ENCODE measurements around the gene DRGX.

The DRGX gene

GRCh38 chr10:49338604-49339003 lies 57.3 kb downstream of the DRGX start:
- no peak for DNase-seq (ENCODE audit: low read depth in 2 of 2)

- no peak for DNase-seq (ENCODE audit: low read depth in 2 of 2)
These were observed 60.4 kb downstream of the DRGX start for GRCh38 chr10:49335364-49335972.

- no peak for DNase-seq (ENCODE audit: low read depth in 2 of 2)
These were observed 60.9 kb downstream of the DRGX start for GRCh38 chr10:49334964-49335363.

DNA sequence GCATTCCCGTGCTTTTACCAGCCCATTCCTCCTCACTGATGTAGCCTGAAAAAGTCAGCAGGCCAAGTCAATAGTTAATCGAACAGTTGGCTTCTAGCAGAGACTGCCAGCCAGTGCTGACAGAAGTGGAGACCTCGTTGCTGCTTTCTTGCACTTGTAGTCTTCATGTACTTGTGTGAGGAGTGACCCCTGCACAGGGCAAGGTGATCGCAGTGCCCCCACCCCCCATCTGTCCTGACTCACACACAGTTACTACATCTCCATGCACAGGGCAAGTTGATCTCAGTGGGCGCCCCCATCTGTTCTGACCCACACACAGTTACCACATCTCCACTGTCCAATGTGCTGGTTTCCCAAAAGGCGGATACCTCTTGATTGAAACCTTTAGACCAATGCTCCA lies 62.7 kb downstream of the DRGX start:
- no peak for DNase-seq (ENCODE audit: low read depth in 2 of 2)

- DNase-seq (ENCODE audit: low read depth in 2 of 2) = no peak
These were observed 63.1 kb downstream of the DRGX start for GRCh38 chr10:49332768-49333167.

- DNase-seq (ENCODE audit: low read depth in 2 of 2) = no peak
These were observed 63.6 kb downstream of the DRGX start for GRCh38 chr10:49332333-49332732.

GRCh38 chr10:49331431-49331830 lies 64.5 kb downstream of the DRGX start:
- DNase-seq (ENCODE audit: low read depth in 2 of 2) = no peak

- no peak for DNase-seq (ENCODE audit: low read depth in 2 of 2)
These were observed 65.7 kb downstream of the DRGX start for GRCh38 chr10:49330127-49330665.

GRCh38 chr10:49329146-49329505 lies 66.8 kb downstream of the DRGX start:
- DNase-seq (ENCODE audit: low read depth in 2 of 2) = no peak

DNA sequence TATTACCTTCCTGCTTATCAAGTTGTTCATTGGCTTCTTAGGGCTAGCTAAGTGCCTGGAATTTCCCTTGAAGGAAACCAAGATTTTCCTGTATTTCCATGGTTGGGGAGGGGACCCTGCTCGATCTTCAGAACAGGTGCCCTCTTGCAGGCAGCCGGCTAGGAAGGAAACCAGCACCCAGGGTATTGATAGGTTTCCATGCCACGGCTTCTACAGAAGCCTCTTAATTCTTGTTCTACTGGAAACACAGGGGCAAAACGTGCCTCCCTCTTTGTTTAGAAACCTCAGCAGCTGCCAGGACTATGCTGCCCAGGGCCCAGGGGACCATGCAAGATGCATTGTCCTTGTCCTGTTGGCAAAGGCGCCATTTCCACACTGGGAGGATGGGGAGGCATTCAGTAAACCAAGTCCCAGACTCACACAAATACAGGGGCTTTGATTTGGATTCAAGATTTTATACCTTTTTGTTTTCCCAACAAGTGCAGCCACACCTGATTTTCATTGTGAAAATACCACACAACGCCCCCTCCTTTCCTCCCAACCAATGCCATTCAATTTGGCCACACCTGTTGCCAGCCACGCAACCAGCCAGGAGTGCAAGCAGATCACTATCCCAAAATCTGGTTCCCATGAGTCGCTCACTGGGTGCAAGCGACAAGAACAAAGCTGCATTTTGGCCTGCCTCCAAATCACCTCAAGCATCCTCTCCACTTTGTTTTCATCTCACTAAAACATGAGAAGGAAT lies 67.3 kb downstream of the DRGX start:
- DNase-seq (ENCODE audit: low read depth in 2 of 2) = no peak

- DNase-seq (ENCODE audit: low read depth in 2 of 2) = no peak
These were observed 68.7 kb downstream of the DRGX start for GRCh38 chr10:49327036-49327813.

GRCh38 chr10:49325916-49326783 lies 69.7 kb downstream of the DRGX start:
- no peak for DNase-seq (ENCODE audit: low read depth in 2 of 2)

DNA sequence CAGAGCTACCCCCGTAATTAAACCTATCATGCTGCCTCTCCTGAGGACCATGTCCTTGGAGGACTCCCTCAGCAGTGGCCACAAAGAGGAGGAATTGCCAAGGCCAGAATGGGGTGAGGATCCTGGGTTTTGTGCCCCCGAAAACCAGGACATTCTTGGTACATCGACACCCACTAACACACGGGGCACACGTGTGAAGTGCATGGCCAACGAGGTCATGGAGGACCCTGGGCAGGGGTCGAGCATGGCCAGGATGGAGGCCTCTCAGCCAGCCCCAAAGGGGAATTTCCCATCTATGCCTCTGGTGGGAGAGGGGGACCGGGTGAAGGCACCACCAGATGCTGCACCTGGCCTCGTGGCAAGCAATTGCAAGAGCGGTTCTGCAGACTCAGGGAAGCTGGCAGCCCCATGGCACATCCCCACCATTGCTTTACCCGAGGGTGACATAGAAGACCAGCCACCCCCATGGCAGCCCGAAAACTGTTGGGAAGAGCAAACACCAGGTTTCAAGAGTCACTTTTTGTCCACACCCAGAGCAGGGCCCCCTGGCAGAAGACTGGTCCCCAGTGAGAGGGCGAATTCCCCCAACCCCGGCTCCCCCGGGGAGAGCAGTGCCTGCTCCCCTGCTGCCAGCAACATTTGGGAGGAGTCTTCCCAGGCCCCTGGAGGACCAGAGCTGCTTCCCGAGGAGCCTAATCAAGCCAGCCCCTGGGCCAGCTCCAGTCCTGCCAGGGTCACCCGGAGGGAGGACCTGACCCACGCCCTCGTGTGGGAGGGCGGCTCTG lies 70.6 kb downstream of the DRGX start:
- DNase-seq (ENCODE audit: low read depth in 2 of 2) = no peak

GRCh38 chr10:49324711-49325110 lies 71.2 kb downstream of the DRGX start:
- no peak for DNase-seq (ENCODE audit: low read depth in 2 of 2)

DNA sequence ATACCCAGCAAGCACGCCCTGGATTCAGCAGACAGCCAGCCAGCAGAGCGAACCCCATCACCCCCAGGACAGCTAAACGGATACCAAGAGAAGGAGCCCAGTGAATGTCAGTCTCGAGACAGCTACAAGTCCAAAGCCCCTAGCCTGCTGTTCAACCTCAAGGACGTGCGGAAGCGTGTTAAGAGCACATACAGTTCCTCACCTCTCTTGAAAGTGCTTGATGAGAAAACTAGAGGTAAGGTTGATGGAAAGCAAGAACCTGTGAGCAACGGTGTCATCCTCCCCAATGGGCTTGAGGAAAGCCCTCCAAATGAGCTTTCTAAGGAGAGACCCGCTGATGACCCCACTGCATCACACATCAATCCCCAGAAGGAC lies 72.0 kb downstream of the DRGX start:
- DNase-seq (ENCODE audit: low read depth in 2 of 2) = no peak

- no peak for DNase-seq (ENCODE audit: low read depth in 2 of 2)
These were observed 72.6 kb downstream of the DRGX start for GRCh38 chr10:49323171-49323895.

DNA sequence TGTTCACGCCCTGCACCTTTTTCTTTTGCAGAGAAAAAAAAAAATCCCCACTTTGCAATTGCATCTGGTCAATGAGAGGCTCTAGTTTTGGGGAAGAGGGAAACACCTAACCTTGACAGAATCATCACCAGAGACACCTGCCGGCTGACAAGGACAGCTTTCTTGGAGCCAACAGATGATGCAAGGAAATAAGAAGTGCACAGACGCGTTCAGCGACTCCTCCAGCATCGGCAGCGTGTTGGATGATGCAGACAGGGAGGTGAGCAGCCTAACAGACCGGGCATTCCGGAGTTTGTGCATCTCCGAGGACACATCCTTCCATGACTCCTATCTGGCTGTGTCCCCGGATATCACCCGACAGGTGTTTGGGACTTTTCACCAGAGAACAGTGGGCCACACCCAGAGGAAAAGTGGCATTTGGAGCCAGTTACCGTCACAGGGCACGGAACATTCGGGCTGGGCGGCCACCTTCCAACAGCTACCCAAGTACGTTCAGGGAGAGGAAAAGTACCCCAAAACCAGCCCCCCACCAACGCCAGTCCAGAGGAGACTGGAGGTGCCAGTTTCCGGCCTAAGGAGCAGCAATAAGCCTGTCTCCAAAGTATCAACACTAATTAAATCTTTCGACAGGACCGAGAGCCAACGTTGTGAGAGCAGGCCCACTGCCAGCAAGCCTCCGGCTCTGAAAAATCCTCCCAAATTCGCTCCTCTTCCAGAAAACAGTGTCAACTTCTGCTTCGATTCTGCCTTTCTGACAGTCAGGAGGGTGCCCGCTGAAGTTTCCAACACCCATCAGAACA lies 73.3 kb downstream of the DRGX start:
- no peak for DNase-seq (ENCODE audit: low read depth in 2 of 2)

- DNase-seq (ENCODE audit: low read depth in 2 of 2) = no peak
These were observed 74.9 kb downstream of the DRGX start for GRCh38 chr10:49321021-49321420.

DNA sequence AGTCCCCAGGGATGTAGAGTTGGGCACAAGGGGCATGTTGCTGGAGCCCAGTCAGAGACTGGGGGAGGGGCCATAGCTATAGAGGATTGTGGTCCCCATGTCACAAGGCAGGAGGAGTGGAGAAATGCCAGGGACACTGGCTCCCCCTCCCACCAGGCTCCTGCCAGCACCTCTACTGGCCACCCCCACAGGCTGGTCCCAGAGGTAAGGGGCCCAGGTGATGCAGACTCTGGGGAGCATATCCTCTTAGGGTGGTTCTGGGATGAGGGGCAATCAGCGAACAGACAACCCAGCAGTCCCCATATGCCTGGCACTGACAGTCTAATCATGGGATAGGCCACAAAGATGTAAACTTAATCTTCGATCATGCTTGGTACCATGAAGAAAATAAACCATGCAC lies 75.7 kb downstream of the DRGX start:
- no peak for DNase-seq (ENCODE audit: low read depth in 2 of 2)

All from stimulated activated CD4-positive, alpha-beta T cell treated with anti-CD3 and anti-CD28 coated beads, Interleukin-12 subunit alpha, Interleukin-12 subunit beta, amount 100 ng/mL, for 24 hours (primary cell).